Daoy (cell line): ENCODE measurements around the gene PGGHG. TPM values are rescaled to one million over a fixed set of nuclear protein-coding genes. Genes with fewer than 3 reads are reported as not detected.
A peak's percentile ranks its signal among the peaks of the same experiment; 100 is the strongest.
"Not testable (repeated sequence)": the region's sequence is repeated elsewhere in the genome, so short reads cannot be mapped to it uniquely, and the experiment has no call there.

Source experiments
- DNase-seq: peaks from one replicate; pipeline ENCODE4 v3.0.0-alpha.2; 2015; ENCODE audit warnings: low read depth
- total RNA-seq: library from RNA; depleted of rRNA; stranded (reverse); fragments of >200 nt; shearing (Covaris generic); gene quantifications from 2 replicates; pipeline ENCODE4 v1.2.3, GENCODE V29; 2014

The PGGHG gene
- total RNA-seq, 1 experiment from 2014 or later, result 1.4 TPM

GRCh38 chr11:313787-314553 is 25.0 kb downstream of the PGGHG start, which contains the start of gene IFITM1:
Gene IFITM1 (plus strand): TSS chr11:314040. CDS start chr11:314171, 131 bp downstream.
- no peak for DNase-seq

GRCh38 chr11:314554-314875 is 25.6 kb downstream of the PGGHG start:
- not testable (repeated sequence) for DNase-seq

- no peak for DNase-seq
These were observed 26.1 kb downstream of the PGGHG start for GRCh38 chr11:315051-315481.

- no peak for DNase-seq
These were observed 26.6 kb downstream of the PGGHG start for GRCh38 chr11:315516-315994.

- no peak for DNase-seq
These were observed 27.2 kb downstream of the PGGHG start for GRCh38 chr11:316031-316701.

GRCh38 chr11:316891-317301 is 28.0 kb downstream of the PGGHG start:
- no peak for DNase-seq

- not testable (repeated sequence) for DNase-seq
These were observed 28.9 kb downstream of the PGGHG start for GRCh38 chr11:317668-318404.

GRCh38 chr11:318405-319120 is 29.6 kb downstream of the PGGHG start:
- not testable (repeated sequence) for DNase-seq

- not testable (repeated sequence) for DNase-seq
These were observed 30.4 kb downstream of the PGGHG start for GRCh38 chr11:319121-319887.

- not testable (repeated sequence) for DNase-seq
These were observed 31.0 kb downstream of the PGGHG start for GRCh38 chr11:319888-320273.

GRCh38 chr11:324156-324555 is 35.2 kb downstream of the PGGHG start:
- DNase-seq, result no peak

GRCh38 chr11:324593-325517 is 35.9 kb downstream of the PGGHG start:
- DNase-seq, result not testable (repeated sequence)

GRCh38 chr11:325796-326591 is 37.1 kb downstream of the PGGHG start:
- DNase-seq, result no peak

GRCh38 chr11:326592-326841 is 37.6 kb downstream of the PGGHG start:
- DNase-seq, result no peak

GRCh38 chr11:326842-327580 is 38.1 kb downstream of the PGGHG start:
- DNase-seq, result peak; percentile 32

GRCh38 chr11:327581-327923 is 38.6 kb downstream of the PGGHG start:
- DNase-seq, result no peak

- no peak for DNase-seq
These were observed 39.1 kb downstream of the PGGHG start for GRCh38 chr11:328012-328411.

GRCh38 chr11:328516-329100 is 39.7 kb downstream of the PGGHG start:
- DNase-seq, result not testable (repeated sequence)
